Neural cell (in vitro differentiated cells): ENCODE data around the gene PRIMA1.

Experiments
- MXI1 ChIP-seq: fragments of 450-650 bp; conservative IDR thresholded peaks from 2 replicates; pipeline ENCODE4 v1.6.1; 2014; ENCODE audit warnings: antibody characterized with exemption, mild to moderate bottlenecking; ENCODE audit not compliant: poor library complexity, severe bottlenecking
- TF ChIP-seq, protein P1 (sequence below): fragments of 450-650 bp; IDR thresholded peaks from 2 replicates; pipeline ENCODE4 v1.5.1; 2014; ENCODE audit warnings: antibody characterized with exemption, mild to moderate bottlenecking, moderate library complexity; ENCODE audit not compliant: poor library complexity, severe bottlenecking

DNA sequence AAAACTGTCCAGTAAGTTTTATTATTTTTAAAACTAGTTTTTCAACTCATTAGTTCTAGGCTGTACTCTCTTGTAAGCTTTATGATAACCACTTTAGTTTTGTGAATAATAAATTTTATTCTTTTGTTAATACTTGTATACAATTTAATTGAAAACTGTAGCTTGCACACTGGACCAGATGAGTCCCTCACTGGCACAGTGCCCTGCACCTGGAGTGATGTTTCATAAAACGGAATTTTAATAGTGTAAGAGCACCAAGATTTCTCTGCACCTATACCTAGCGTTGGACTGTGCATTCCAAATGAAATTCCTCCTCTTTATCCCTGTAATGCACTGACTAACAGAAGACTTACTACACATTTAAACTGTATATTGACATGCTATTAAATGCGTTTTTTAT lies 80.8 kb downstream of the PRIMA1 start:
- TF ChIP-seq, protein P1, sequence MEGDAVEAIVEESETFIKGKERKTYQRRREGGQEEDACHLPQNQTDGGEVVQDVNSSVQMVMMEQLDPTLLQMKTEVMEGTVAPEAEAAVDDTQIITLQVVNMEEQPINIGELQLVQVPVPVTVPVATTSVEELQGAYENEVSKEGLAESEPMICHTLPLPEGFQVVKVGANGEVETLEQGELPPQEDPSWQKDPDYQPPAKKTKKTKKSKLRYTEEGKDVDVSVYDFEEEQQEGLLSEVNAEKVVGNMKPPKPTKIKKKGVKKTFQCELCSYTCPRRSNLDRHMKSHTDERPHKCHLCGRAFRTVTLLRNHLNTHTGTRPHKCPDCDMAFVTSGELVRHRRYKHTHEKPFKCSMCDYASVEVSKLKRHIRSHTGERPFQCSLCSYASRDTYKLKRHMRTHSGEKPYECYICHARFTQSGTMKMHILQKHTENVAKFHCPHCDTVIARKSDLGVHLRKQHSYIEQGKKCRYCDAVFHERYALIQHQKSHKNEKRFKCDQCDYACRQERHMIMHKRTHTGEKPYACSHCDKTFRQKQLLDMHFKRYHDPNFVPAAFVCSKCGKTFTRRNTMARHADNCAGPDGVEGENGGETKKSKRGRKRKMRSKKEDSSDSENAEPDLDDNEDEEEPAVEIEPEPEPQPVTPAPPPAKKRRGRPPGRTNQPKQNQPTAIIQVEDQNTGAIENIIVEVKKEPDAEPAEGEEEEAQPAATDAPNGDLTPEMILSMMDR = no peak
- no peak for TF ChIP-seq MXI1
